ENCODE data around the gene TLNRD1.
A peak's percentile ranks its signal among the peaks of the same experiment; 100 is the strongest.

Gene TLNRD1

GRCh38 chr15:81029414-81030300 lies 28.9 kb downstream of the TLNRD1 start:
- no peak for DNase-seq (ENCODE audit: low read depth)

- no peak for DNase-seq (ENCODE audit: low read depth)
These were observed 29.6 kb downstream of the TLNRD1 start for GRCh38 chr15:81030301-81030750.

- DNase-seq (ENCODE audit: low read depth): no peak
These were observed 30.5 kb downstream of the TLNRD1 start for GRCh38 chr15:81031203-81031602.

GRCh38 chr15:81032355-81032754 lies 31.6 kb downstream of the TLNRD1 start:
- DNase-seq (ENCODE audit: low read depth): no peak

- no peak for DNase-seq (ENCODE audit: low read depth)
These were observed 32.1 kb downstream of the TLNRD1 start for GRCh38 chr15:81032818-81033217.

GRCh38 chr15:81033508-81033907 lies 32.8 kb downstream of the TLNRD1 start:
- no peak for DNase-seq (ENCODE audit: low read depth)

- DNase-seq (ENCODE audit: low read depth): no peak
These were observed 37.4 kb downstream of the TLNRD1 start for GRCh38 chr15:81037952-81038743.

- DNase-seq (ENCODE audit: low read depth): no peak
These were observed 38.4 kb downstream of the TLNRD1 start for GRCh38 chr15:81038975-81039607.

- no peak for DNase-seq (ENCODE audit: low read depth)
These were observed 40.0 kb downstream of the TLNRD1 start for GRCh38 chr15:81040757-81041156.

- DNase-seq (ENCODE audit: low read depth): no peak
These were observed 42.7 kb downstream of the TLNRD1 start for GRCh38 chr15:81043281-81043934.

GRCh38 chr15:81043935-81044575 lies 43.3 kb downstream of the TLNRD1 start:
- no peak for DNase-seq (ENCODE audit: low read depth)

GRCh38 chr15:81046290-81046689 lies 45.6 kb downstream of the TLNRD1 start:
- DNase-seq (ENCODE audit: low read depth): no peak

GRCh38 chr15:81047928-81048327 lies 47.2 kb downstream of the TLNRD1 start:
- DNase-seq (ENCODE audit: low read depth): no peak

- no peak for DNase-seq (ENCODE audit: low read depth)
These were observed 49.1 kb downstream of the TLNRD1 start for GRCh38 chr15:81049835-81050234.

- DNase-seq (ENCODE audit: low read depth): no peak
These were observed 49.5 kb downstream of the TLNRD1 start for GRCh38 chr15:81050259-81050658.

- no peak for DNase-seq (ENCODE audit: low read depth)
These were observed 50.1 kb downstream of the TLNRD1 start for GRCh38 chr15:81050805-81051204.

GRCh38 chr15:81052046-81052445 lies 51.3 kb downstream of the TLNRD1 start:
- DNase-seq (ENCODE audit: low read depth): no peak

- DNase-seq (ENCODE audit: low read depth): no peak
These were observed 52.9 kb downstream of the TLNRD1 start for GRCh38 chr15:81053621-81054020.

- peak; percentile 56 for DNase-seq (ENCODE audit: low read depth)
These were observed 53.5 kb downstream of the TLNRD1 start for GRCh38 chr15:81054236-81054635.
